WERI-Rb-1 (cell line): ENCODE measurements around the gene N4BP2L2.
A peak's percentile ranks its signal among the peaks of the same experiment; 100 is the strongest.

Experiments
- DNase-seq: peaks from one replicate; pipeline ENCODE4 v3.0.0-alpha.2; 2020
- H3K27ac ChIP-seq: fragments of 250-450 bp; sonication (Bioruptor Pico); 2 replicates; pipeline ENCODE4 v1.5.1; 2020; ENCODE audit warnings: mild to moderate bottlenecking, moderate library complexity
- H3K27me3 ChIP-seq: fragments of 250-450 bp; sonication (Bioruptor Pico); 2 replicates; pipeline ENCODE4 v1.5.1; 2021; ENCODE audit warnings: mild to moderate bottlenecking, low read depth, moderate library complexity; ENCODE audit not compliant: insufficient read depth, severe bottlenecking
- H3K36me3 ChIP-seq: fragments of 250-450 bp; sonication (Bioruptor Pico); 2 replicates; pipeline ENCODE4 v1.5.1; 2020; ENCODE audit warnings: mild to moderate bottlenecking, moderate library complexity
- H3K4me3 ChIP-seq: 2 replicates; pipeline ENCODE4 v1.5.1; 2011; ENCODE audit warnings: low read depth, mild to moderate bottlenecking, control low read depth, low read length
- H3K9me3 ChIP-seq: fragments of 250-450 bp; sonication (Bioruptor Pico); 2 replicates; pipeline ENCODE4 v1.5.1; 2021; ENCODE audit warnings: mild to moderate bottlenecking, moderate library complexity; ENCODE audit not compliant: severe bottlenecking
- CTCF ChIP-seq: IDR thresholded peaks from 2 replicates; pipeline ENCODE4 v1.5.1; 2011; ENCODE audit warnings: low read depth, mild to moderate bottlenecking, control low read depth, inconsistent platforms, low read length

Gene N4BP2L2

GRCh38 chr13:32446220-32446619 is 92.4 kb downstream of the N4BP2L2 start:
- H3K27ac ChIP-seq = no peak overlapping the region
- no peaks in the 10 kb centered on the region for H3K27me3 ChIP-seq
- no peak for TF ChIP-seq CTCF
- no peaks in the 10 kb centered on the region for H3K36me3 ChIP-seq
- DNase-seq = no peak
- H3K4me3 ChIP-seq = no peak overlapping the region
- H3K9me3 ChIP-seq = no peaks in the 10 kb centered on the region

GRCh38 chr13:32445461-32445860 is 93.1 kb downstream of the N4BP2L2 start:
- H3K27ac ChIP-seq = no peak overlapping the region
- TF ChIP-seq CTCF = no peak
- no peak for DNase-seq
- H3K9me3 ChIP-seq = no peaks in the 10 kb centered on the region
- no peaks in the 10 kb centered on the region for H3K27me3 ChIP-seq
- H3K36me3 ChIP-seq = no peaks in the 10 kb centered on the region
- no peak overlapping the region for H3K4me3 ChIP-seq

- no peaks in the 10 kb centered on the region for H3K36me3 ChIP-seq
- H3K27me3 ChIP-seq = no peaks in the 10 kb centered on the region
- peak; percentile 46; the same call in 1 of the 2 replicates for TF ChIP-seq CTCF
- no peak overlapping the region for H3K4me3 ChIP-seq
- DNase-seq = peak; percentile 29
- no peak overlapping the region for H3K27ac ChIP-seq
- H3K9me3 ChIP-seq = no peaks in the 10 kb centered on the region
Measured at GRCh38 chr13:32443111-32443510, 95.5 kb downstream of the N4BP2L2 start.

- no peak for DNase-seq
- Histone ChIP-seq H3K4me3 (no peak overlapping the region), H3K27ac (no peak overlapping the region), H3K36me3 (no peaks in the 10 kb centered on the region), H3K9me3 (no peaks in the 10 kb centered on the region), H3K27me3 (no peaks in the 10 kb centered on the region)
- no peak for TF ChIP-seq CTCF
Measured at GRCh38 chr13:32438871-32439270, 99.7 kb downstream of the N4BP2L2 start.

- no peak overlapping the region for H3K4me3 ChIP-seq
- no peak overlapping the region for H3K27ac ChIP-seq
- H3K9me3 ChIP-seq = no peaks in the 10 kb centered on the region
- no peaks in the 10 kb centered on the region for H3K27me3 ChIP-seq
- no peaks in the 10 kb centered on the region for H3K36me3 ChIP-seq
- no peak for TF ChIP-seq CTCF
- DNase-seq = no peak
Measured at GRCh38 chr13:32432856-32433255, 105.7 kb downstream of the N4BP2L2 start.

GRCh38 chr13:32431361-32431760 is 107.2 kb downstream of the N4BP2L2 start:
- H3K27me3 ChIP-seq = no peaks in the 10 kb centered on the region
- no peak for TF ChIP-seq CTCF
- no peaks in the 10 kb centered on the region for H3K9me3 ChIP-seq
- no peak overlapping the region for H3K27ac ChIP-seq
- DNase-seq = peak; percentile 26
- H3K36me3 ChIP-seq = no peaks in the 10 kb centered on the region
- no peak overlapping the region for H3K4me3 ChIP-seq
